OCI-LY7 (cell line): Measurements from ENCODE around the gene GAL.

ENCODE experiments used
- CTCF ChIP-seq: fragments of 200-600 bp; sonication (generic); conservative IDR thresholded peaks from 2 replicates; pipeline ENCODE4 v1.5.1; 2014; ENCODE audit warnings: mild to moderate bottlenecking, antibody characterized with exemption, low read length, moderate library complexity, mixed read lengths
- EZH2phosphoT487 ChIP-seq: fragments of 200-600 bp; sonication (generic); IDR thresholded peaks from 2 replicates; pipeline ENCODE4 v1.6.1; 2018; ENCODE audit warnings: low read depth, borderline replicate concordance, mild to moderate bottlenecking, mixed run types, antibody characterized with exemption, low read length, moderate library complexity, mixed read lengths

GRCh38 chr11:68664906-68665305, 19.4 kb upstream of the GAL start:
- TF ChIP-seq CTCF: no peak
- TF ChIP-seq EZH2phosphoT487: no peak
